IMR-90 (cell line): ENCODE results near the gene NEURL2.

Experiments used
- BHLHE40 ChIP-seq: fragments of 150-350 bp; IDR thresholded peaks from 2 replicates; pipeline ENCODE4 v1.6.1; 2016; ENCODE audit warnings: mild to moderate bottlenecking, low read depth, low read length
- TF ChIP-seq, protein P1 (sequence below): conservative IDR thresholded peaks from 2 replicates; pipeline ENCODE4 v1.5.1; 2012; ENCODE audit warnings: mild to moderate bottlenecking, low read depth, low read length, improper control_type of control experiment
- TF ChIP-seq, protein P2 (sequence below): fragments of 150-350 bp; IDR thresholded peaks from 2 replicates; pipeline ENCODE4 v1.6.1; 2017; ENCODE audit warnings: mild to moderate bottlenecking, antibody characterized with exemption, low read length, low read depth

DNA sequence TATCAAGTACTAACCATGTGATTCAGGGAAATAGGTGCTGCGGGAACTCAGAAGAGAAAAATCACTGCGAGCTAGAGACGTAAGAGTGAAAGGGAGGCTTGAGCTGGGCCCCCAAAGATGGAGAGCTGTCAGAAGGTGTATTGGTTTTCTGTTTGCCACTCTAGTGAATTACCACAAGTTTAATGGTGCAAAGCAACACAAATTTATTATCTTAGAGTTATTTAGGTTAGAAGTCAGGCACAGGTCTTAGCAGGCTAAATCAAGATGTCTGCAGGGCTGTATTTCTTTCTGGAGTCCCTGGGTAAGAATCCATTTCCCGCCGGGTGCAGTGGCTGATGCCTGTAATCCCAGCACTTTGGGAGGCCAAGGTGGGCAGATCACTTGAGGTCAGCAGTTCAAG, 31.1 kb downstream of the NEURL2 start:
- TF ChIP-seq, protein P1, sequence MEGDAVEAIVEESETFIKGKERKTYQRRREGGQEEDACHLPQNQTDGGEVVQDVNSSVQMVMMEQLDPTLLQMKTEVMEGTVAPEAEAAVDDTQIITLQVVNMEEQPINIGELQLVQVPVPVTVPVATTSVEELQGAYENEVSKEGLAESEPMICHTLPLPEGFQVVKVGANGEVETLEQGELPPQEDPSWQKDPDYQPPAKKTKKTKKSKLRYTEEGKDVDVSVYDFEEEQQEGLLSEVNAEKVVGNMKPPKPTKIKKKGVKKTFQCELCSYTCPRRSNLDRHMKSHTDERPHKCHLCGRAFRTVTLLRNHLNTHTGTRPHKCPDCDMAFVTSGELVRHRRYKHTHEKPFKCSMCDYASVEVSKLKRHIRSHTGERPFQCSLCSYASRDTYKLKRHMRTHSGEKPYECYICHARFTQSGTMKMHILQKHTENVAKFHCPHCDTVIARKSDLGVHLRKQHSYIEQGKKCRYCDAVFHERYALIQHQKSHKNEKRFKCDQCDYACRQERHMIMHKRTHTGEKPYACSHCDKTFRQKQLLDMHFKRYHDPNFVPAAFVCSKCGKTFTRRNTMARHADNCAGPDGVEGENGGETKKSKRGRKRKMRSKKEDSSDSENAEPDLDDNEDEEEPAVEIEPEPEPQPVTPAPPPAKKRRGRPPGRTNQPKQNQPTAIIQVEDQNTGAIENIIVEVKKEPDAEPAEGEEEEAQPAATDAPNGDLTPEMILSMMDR: no peak
- TF ChIP-seq, protein P2, sequence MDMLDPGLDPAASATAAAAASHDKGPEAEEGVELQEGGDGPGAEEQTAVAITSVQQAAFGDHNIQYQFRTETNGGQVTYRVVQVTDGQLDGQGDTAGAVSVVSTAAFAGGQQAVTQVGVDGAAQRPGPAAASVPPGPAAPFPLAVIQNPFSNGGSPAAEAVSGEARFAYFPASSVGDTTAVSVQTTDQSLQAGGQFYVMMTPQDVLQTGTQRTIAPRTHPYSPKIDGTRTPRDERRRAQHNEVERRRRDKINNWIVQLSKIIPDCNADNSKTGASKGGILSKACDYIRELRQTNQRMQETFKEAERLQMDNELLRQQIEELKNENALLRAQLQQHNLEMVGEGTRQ: no peak
- TF ChIP-seq BHLHE40: no peak
